Upper lobe of left lung (tissue), 4 donors: Measurements from ENCODE around the gene MPO.

Experiments used
- EP300 ChIP-seq, 4 donors: sonication (generic); formaldehyde crosslinking; IDR thresholded peaks; one replicate each; pipeline ENCODE4 v1.5.1; 2017; ENCODE audit warnings: antibody characterized with exemption in 4 of 4, control low read depth in 2 of 4
- POLR2A ChIP-seq, 4 donors: fragments of 450-650 bp; IDR thresholded peaks; one replicate each; pipeline ENCODE4 v1.5.1; 2016 to 2017; ENCODE audit warnings: antibody characterized with exemption in 4 of 4, mild to moderate bottlenecking in 2 of 4
- POLR2AphosphoS5 ChIP-seq, 2 donors: sonication (generic); formaldehyde crosslinking; IDR thresholded peaks; one replicate each; pipeline ENCODE4 v1.5.1; 2017; ENCODE audit warnings: antibody characterized with exemption in 2 of 2
- TF ChIP-seq, protein P1 (sequence below), 6 experiments: fragments of 450-650 bp in 4 of 6; fragments of 200-600 bp in 2 of 6; sonication (generic) in 2 of 6; IDR thresholded peaks; one replicate each; pipeline ENCODE4 v1.5.1; 2016 to 2019; ENCODE audit warnings: antibody characterized with exemption in 6 of 6

DNA sequence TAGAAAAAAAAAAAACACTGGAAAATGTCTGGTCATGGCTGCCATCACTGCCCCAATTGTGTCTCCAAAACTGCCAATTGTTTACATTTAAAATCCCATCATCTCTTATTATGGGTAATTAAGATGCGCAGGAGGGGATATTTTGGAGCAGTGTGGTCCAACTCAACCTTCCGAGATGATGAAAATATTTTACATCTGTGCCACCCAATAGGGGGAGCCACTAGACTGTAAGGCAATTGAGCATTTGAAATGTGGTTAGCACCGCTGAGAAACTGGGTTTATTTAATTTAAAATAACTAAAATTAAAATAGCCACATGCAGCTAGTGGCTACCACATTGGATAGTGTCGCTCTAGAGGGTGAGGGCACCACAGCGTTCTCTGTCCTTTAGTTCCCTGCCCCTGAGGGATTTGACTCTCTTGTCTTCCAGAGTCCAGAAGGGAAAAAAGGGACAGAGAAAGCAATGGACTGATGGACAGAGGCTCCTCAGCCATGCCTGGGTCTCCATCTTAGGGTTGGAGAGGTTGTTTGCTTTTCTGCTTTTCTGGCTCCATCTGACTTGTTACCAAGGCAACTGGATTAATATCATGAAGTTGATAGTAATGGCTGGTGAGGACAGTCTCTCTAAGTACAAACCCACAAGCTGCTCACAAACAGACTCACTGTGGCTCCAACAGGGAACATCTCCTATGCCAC, 3.5 kb downstream of the MPO start:
- TF ChIP-seq, protein P1, sequence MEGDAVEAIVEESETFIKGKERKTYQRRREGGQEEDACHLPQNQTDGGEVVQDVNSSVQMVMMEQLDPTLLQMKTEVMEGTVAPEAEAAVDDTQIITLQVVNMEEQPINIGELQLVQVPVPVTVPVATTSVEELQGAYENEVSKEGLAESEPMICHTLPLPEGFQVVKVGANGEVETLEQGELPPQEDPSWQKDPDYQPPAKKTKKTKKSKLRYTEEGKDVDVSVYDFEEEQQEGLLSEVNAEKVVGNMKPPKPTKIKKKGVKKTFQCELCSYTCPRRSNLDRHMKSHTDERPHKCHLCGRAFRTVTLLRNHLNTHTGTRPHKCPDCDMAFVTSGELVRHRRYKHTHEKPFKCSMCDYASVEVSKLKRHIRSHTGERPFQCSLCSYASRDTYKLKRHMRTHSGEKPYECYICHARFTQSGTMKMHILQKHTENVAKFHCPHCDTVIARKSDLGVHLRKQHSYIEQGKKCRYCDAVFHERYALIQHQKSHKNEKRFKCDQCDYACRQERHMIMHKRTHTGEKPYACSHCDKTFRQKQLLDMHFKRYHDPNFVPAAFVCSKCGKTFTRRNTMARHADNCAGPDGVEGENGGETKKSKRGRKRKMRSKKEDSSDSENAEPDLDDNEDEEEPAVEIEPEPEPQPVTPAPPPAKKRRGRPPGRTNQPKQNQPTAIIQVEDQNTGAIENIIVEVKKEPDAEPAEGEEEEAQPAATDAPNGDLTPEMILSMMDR (IDR thresholded peaks at IDR 0.05) = no peak
- TF ChIP-seq POLR2AphosphoS5 (IDR thresholded peaks at IDR 0.05) (no peak), POLR2A (IDR thresholded peaks at IDR 0.05) (no peak), EP300 (IDR thresholded peaks at IDR 0.05) (no peak)
